Measurements from ENCODE around the gene NKX2-4. TPM values are rescaled to one million over a fixed set of nuclear protein-coding genes. Genes with fewer than 3 reads are reported as not detected.
A peak's percentile ranks its signal among the peaks of the same experiment; 100 is the strongest.

The NKX2-4 gene
- total and polyA plus RNA-seq, 2 of the 13 experiments (the other 11 are each of a cell fraction or from before 2014, with no cell fraction given): not detected

DNA sequence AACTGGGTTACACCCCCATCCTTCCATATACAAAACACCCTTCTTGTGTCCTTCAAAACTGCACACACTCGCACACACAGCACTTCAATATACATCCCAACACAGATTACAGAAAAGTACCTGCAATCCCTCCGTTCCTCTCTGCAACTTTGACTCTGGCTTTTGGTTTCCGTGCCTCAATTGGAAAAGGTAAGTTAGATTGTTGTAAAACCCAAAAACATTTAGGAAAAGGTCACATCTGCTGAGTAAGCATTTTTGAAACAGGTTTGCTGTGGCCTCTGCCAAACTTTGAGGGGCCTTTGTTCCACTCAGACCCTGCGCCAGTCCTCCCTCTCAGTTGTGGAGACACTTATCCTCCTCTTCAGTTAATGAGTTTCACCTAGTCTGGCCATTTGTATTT lies 4.2 kb downstream of the NKX2-4 start (continued):
- TF ChIP-seq CCAR2 (optimal IDR thresholded peaks at IDR 0.05; ENCODE audit: low read depth, low read length): no peak
- TF ChIP-seq ZNF709 (CRISPR knock-in tag; IDR thresholded peaks at IDR 0.05): no peak
- TF ChIP-seq MAFG (CRISPR knock-in tag; IDR thresholded peaks at IDR 0.05): peak; percentile 83

- in situ Hi-C loops (cut with HindIII; ENCODE audit: extremely low pct_ligation_motif_present, low pct_unique_long_range_greater_than_20kb): no loop called here
- H3K79me2 ChIP-seq (ENCODE audit: insufficient read depth, low read length): no peaks in the 10 kb centered on the region
- no peak overlapping the region for H3K4me2 ChIP-seq (ENCODE audit: low read depth, low read length)
- ATAC-seq: no peak; the same call in 2 of the 3 replicates
- no peak overlapping the region for H3K9ac ChIP-seq (ENCODE audit: insufficient read depth, low read depth, low read length)
- BruUV-seq (replicated peaks): no TSS peak
- TF ChIP-seq TGIF2 (CRISPR knock-in tag; IDR thresholded peaks at IDR 0.05) (no peak), RBM22 (optimal IDR thresholded peaks at IDR 0.05; ENCODE audit: low read length) (peak; percentile 72), YEATS4 (CRISPR knock-in tag; IDR thresholded peaks at IDR 0.05; ENCODE audit: borderline replicate concordance) (no peak), ZNF792 (CRISPR knock-in tag; IDR thresholded peaks at IDR 0.05) (no peak)
- TF ChIP-seq, protein P1, sequence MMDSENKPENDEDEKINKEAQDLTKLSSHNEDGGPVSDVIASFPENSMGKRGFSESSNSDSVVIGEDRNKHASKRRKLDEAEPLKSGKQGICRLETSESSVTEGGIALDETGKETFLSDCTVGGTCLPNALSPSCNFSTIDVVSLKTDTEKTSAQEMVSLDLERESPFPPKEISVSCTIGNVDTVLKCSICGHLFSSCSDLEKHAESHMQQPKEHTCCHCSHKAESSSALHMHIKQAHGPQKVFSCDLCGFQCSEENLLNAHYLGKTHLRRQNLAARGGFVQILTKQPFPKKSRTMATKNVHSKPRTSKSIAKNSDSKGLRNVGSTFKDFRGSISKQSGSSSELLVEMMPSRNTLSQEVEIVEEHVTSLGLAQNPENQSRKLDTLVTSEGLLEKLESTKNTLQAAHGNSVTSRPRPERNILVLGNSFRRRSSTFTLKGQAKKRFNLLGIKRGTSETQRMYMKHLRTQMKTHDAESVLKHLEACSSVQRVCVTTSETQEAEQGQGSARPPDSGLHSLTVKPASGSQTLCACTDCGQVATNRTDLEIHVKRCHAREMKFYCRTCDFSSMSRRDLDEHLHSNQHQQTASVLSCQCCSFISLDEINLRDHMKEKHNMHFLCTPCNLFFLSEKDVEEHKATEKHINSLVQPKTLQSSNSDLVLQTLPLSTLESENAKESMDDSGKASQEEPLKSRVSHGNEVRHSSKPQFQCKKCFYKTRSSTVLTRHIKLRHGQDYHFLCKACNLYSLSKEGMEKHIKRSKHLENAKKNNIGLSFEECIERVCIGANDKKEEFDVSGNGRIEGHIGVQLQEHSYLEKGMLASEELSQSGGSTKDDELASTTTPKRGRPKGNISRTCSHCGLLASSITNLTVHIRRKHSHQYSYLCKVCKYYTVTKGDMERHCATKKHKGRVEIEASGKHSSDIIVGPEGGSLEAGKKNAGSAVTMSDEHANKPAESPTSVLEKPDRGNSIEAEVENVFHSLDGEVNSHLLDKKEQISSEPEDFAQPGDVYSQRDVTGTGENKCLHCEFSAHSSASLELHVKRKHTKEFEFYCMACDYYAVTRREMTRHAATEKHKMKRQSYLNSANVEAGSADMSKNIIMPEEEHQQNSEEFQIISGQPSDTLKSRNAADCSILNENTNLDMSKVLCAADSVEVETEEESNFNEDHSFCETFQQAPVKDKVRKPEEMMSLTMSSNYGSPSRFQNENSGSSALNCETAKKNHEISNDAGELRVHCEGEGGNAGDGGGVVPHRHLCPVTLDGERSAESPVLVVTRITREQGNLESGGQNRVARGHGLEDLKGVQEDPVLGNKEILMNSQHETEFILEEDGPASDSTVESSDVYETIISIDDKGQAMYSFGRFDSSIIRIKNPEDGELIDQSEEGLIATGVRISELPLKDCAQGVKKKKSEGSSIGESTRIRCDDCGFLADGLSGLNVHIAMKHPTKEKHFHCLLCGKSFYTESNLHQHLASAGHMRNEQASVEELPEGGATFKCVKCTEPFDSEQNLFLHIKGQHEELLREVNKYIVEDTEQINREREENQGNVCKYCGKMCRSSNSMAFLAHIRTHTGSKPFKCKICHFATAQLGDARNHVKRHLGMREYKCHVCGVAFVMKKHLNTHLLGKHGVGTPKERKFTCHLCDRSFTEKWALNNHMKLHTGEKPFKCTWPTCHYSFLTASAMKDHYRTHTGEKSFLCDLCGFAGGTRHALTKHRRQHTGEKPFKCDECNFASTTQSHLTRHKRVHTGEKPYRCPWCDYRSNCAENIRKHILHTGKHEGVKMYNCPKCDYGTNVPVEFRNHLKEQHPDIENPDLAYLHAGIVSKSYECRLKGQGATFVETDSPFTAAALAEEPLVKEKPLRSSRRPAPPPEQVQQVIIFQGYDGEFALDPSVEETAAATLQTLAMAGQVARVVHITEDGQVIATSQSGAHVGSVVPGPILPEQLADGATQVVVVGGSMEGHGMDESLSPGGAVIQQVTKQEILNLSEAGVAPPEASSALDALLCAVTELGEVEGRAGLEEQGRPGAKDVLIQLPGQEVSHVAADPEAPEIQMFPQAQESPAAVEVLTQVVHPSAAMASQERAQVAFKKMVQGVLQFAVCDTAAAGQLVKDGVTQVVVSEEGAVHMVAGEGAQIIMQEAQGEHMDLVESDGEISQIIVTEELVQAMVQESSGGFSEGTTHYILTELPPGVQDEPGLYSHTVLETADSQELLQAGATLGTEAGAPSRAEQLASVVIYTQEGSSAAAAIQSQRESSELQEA (CRISPR knock-in tag; IDR thresholded peaks at IDR 0.05; ENCODE audit: not compliant biosample characterization): no peak
- DNase-seq (ENCODE audit: low spot score): no peak
- 92% methylated on average over 10 of the region's 10 CpGs for WGBS (ENCODE audit: low lambda C conversion rate)
- no peaks in the 10 kb centered on the region for H3K9me3 ChIP-seq (ENCODE audit: low read length)
- no peak overlapping the region for H3K27ac ChIP-seq (ENCODE audit: extremely low read length, insufficient read depth, low read length)
- H2AFZ ChIP-seq (ENCODE audit: low read length): no peak overlapping the region
- POLR2A ChIA-PET: no interaction called here
- intact Hi-C loops (cut with micrococcal nuclease; ENCODE audit: unreplicated experiment): no loop called here
- H3K4me3 ChIP-seq (replicated peaks in 1 of 3; ENCODE audit: insufficient read depth in 1 of 3, low read depth in 2 of 3, low read length in 3 of 3): no peak overlapping the region
- no peaks in the 10 kb centered on the region for H3K4me1 ChIP-seq (ENCODE audit: insufficient read depth, low read length)
- peaks cover 3 to 21% of the 10 kb centered on the region in 2 experiments; a peak in 4 of 5 replicates for H3K36me3 ChIP-seq (replicated peaks in 1 of 2; ENCODE audit: control insufficient read depth in 1 of 2, insufficient read depth in 2 of 2, low read length in 2 of 2)
- FAIRE-seq: no peak
- no peaks in the 10 kb centered on the region for H3K27me3 ChIP-seq (ENCODE audit: control insufficient read depth in 1 of 2, insufficient read depth in 2 of 2, low read length in 2 of 2)
- CTCF ChIA-PET (ENCODE audit: low intra/inter-chr PET ratio, low total read pairs): no interaction called here
- H4K20me1 ChIP-seq (ENCODE audit: insufficient read depth, low read length): no peaks in the 10 kb centered on the region
Measured at GRCh38 chr20:21391972-21392352, 5.4 kb downstream of the NKX2-4 start.

Data from HepG2 (cell line).